Measurements from ENCODE around the gene UBE2Q2.
"Not testable (repeated sequence)": the region's sequence is repeated elsewhere in the genome, so short reads cannot be mapped to it uniquely, and the experiment has no call there.

UBE2Q2 gene

DNA sequence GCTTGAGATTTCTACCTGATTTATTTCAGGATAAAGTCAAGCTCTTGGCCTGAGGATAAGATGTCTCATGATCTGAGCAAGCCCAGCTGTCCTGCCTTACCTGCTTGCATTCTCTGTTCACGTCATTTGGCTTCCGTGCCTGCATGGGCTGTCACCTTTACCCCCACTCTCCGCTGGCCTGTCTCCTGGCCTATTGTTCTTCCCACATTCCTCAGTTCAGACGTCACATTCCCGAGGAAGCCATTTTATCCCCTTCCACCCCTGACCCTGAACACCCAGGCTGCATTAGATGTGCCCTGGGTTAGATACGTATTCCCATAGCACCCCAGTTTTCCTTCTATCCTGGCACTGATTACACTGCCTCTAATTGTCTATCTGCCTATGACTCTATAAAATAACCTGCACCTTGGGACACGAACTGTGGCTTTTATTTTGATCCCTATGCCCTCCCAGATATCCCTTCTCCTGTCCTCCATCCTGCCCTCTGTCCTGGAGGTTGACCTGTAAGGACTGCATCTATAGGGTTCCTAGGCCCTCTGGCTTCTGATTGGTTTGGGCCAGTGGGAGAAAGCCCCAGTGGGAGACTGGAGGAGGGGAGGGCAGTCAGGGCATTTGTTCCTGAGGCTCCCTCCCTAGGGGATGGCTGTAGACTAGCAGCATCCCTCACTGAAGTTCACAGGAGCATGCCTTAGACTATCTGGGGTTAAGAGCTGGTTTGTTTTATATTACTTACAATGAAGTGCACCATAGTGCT lies 19.2 kb upstream of the UBE2Q2 start:
- no peak for DNase-seq

DNA sequence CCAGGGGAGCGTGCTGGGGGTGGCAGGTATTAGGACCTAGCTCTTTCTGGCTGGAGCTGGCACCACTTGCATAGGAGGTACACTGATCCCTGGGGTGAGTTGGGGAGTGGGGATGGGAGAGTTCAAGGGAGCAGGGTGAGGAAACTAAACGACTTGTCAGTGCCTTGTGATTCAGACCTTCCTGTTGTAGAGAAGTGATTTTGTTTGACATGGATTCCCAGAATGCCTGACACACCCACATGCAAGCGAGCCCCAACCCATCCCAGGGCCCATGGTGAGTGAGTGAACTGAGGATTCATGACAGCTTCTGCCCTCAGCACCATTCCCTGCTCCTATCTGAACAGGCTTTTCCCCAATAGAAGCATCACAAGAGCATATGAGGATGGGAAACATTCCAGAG lies 15.6 kb upstream of the UBE2Q2 start:
- no peak for DNase-seq

DNA sequence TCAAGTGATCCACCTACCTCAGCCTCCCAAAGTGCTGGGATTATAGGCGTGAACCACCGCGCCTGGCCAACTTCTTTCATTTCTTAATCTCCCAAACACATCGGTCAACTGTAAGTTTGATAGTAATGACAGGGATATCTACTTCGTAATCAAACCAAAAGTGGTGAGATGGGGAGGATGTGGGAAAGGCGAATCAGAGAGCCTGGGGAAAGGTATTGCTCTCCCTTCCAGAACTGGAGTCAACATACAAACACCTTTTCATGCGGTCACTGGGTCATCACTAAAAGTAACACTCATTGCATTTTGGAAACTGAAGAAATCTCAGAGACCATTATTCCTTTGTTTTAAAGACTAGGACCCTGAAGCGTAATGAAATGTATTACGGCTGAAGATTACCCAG lies 14.8 kb upstream of the UBE2Q2 start:
- DNase-seq, result no peak

DNA sequence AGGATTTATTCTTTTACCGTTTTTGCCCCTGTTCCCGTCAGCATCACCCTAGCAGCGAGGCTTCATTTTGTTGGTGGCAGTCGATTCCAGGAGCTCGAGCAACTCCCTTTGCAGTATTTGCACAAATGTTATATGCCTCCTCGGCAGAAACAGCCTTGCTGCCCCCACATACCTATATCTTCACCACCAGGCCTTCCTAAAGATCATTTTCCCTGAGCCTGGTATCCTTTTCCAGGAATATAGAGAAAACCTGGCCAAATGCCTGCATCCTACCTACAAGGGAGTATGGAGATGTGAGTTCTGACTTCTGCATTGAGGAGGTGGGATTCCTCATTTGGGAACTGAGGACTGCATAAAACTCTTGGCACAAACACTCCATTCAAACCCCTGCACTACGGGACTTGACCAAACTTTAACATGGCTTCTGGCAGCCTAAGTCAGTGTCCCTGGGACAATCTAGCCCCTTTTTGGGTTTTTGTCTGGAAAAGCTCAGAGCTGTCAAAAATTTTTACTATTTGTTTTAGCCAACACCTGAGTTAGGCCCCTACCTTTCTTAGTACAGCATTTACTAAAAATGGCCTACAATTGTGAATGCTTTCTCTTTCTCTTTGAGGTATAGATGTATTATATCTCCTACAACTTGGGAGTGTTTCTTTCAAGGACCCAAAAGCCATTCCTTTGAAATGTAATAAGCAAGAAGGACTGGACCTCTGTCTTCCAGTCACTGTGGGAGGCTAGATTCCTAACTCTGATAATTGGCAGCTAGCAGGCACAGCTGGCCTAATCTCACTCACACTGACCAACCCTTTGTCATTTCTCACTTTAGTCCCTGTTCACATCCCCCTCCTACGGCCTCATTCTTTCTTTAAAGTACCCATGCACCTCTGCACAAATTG lies 12.1 kb upstream of the UBE2Q2 start:
- DNase-seq, result no peak

DNA sequence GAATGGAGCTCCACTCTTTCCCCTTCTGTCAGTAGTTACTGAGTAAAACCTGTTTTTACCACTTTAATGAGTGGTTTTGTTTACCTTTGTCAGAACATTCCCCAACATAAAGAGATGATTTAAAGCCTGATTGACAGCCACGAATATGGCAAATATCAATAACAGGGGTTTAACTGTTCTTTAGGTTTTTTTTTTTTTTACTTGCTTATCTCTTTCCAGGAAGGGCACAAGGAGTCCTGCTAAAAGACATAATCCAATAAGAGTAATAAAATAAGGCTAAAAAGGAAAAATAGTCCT lies 11.5 kb upstream of the UBE2Q2 start:
- DNase-seq, result no peak

DNA sequence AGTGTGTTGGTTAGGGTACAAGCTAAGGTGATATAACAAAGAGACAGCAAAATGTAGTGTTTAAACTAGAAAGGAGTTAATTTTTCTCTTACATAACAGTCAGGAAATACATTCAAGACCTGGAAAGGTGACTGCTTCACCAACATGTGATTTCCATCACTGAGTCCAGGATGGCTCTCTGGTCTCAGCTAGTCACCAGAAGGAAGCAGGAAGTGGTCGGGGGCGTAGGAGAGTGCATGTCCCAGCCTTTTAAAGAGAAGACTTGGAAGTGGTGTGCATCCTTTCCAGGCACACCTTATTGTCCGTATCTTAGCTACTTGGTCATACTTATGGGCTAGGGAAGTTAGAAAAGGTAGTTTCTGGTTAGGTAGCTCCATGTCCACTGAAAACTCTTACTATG lies 11.1 kb upstream of the UBE2Q2 start:
- DNase-seq, result no peak

DNA sequence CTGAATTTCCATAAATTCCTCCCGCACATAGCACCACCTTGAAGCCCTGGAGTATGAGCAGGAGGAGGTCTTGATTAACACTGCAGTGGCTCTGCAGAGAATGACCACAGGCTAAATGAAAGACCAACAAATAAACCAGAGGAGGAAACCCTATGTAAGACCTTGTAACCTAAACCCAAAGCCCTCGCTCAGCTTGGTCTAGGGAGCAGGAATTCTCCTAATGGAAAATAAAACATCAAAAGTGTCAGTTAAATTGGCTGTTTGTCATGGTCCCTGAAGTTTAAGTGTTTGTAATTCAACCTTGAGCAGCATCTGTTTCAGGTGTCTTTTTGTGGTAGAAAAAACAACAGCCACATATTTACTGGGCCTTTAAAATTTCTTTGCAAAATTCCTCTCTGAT lies 9.2 kb upstream of the UBE2Q2 start:
- DNase-seq, result no peak

DNA sequence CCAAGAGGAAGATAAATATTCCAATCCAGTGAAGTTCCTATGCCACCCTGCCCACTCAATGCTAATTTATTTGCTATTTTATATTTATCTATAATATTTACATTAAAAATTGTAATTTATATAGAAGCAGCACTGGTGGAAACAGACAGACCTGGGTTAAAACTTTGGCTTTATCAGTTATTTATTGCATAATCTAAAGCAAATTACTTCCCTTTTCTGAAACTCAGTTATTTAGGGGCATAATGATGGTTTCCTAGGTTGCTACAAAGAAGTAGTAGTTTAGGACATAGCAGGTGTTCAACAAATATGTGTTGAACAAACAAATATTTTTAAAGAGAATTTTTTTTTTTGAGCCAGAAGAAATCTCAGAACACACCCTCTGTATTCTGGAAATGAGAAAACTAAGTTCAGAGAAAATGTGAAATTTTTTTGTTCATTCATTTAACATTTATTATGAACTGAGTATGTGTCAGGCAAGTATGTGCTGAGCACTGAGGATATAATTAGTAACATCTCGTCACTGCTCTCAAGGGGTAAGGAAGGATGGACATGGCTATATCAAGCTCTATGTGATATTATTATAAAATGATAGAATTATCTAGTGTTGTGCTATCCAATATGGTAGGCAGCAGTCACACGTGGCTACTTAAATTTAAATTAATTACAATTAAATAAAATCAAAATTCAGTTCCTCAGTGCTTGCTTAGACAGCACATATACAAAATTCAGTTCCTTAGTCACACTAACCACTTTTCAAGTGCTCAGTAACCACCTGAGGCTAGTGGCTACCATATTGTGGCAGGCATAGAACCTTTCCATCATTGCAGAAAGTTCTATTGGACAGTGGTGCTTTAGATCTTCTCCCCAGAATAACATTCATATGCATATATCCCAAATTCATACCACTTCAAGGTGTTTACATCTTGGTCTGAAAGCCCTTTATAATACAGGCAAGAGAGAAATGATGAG lies 7.0 kb upstream of the UBE2Q2 start:
- DNase-seq, result no peak

DNA sequence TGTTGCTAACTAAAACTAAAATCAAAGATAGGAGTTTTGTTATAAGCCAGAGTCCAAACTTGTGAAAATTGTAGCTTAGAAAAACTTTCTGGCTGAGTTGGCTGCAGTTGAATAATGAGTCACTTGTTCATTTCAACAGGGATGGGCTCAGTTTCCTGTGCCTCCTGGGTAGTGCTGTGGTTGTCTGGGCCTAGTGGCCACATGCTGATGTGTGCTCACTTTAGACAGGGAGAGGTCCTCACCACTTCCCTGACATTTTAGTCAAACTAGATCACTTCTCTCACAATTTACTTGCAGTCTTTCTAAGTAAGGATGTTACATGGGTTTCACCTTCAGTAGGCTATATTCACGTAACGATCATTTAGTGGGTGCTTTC lies 6.3 kb upstream of the UBE2Q2 start:
- no peak for DNase-seq

DNA sequence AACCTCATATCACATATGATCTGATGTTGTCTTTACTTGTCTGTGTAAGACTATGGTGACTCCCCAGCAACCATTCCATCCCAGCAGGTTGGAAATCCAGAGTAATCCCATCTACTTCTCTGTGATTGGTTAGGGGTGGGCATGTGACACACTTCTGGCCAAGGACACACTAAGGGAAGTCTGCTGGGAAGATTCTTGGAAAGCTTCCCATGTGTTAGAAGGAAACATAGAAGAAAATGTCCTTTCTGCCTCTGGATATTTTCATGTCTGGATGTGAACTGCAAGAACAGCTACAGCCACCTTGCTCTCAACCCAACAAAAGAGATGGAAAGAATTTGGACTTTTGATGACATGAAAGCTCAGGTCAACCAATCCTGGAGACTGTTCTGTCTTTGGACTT lies 2.6 kb upstream of the UBE2Q2 start:
- peak in 2 of 58 donors; percentile 2 to 27 for DNase-seq

DNA sequence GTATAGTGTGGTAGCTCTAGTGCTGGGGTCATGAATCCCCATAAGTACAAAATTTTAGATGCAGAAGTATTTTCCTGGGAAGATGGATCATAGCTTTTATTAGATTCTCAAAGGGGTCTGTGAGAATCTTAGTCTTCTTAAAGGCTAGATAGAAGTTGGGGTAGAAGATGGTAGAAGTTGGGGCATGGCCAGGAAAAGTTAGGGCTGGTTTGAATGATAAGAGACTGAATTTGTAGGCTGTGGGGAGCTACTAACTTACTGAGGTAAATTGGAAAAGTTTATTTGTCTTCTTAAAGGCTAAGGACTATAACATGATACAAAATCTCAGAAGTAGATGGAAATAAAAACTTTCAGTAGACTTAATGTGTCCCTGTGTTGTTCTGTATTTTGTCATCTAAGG lies 1.6 kb upstream of the UBE2Q2 start:
- no peak for DNase-seq

DNA sequence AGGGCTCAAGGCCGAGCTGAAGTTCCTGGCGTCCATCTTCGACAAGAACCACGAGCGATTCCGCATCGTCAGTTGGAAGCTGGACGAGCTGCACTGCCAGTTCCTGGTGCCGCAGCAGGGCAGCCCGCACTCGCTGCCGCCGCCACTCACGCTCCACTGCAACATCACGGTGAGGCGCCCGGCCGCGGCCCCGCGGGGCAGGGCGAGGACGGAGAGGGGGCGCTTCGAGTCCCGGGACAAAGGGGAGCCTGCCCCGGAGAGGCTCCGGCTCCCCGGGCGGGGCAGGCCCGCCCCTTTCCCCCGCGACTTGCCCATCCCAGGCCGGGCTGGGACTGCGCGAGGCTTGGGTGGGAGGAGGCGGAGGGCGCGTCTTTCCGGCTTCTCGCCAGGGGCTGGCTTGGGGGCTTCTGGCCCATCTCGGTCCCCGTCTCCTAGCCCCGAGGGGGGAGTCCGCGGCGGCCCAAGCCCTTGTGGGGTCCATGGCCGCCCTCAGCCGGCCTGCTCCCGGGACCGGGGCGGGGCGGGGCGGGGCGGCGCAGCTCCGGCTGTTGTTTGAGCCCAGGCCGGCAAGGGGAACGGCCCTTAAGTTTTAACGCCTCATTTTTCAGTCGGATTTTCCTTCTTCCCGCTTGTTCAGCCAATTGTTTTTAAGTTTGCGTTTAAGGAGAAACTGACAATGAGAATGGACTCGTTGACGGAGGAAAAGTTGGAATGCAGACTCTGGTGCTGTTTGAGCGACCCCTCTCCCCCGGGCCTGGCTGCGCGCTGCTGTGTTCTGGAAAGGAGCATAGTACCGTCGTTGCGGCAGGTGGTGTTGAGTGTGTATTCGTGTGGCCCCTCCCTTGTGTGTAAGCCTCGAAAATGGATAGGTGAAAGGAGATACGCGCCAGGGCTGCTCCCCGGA lies 683 bp downstream of the UBE2Q2 start:
- peak in 44 of 58 donors; percentile 11 to 71 (median 43) for DNase-seq

DNA sequence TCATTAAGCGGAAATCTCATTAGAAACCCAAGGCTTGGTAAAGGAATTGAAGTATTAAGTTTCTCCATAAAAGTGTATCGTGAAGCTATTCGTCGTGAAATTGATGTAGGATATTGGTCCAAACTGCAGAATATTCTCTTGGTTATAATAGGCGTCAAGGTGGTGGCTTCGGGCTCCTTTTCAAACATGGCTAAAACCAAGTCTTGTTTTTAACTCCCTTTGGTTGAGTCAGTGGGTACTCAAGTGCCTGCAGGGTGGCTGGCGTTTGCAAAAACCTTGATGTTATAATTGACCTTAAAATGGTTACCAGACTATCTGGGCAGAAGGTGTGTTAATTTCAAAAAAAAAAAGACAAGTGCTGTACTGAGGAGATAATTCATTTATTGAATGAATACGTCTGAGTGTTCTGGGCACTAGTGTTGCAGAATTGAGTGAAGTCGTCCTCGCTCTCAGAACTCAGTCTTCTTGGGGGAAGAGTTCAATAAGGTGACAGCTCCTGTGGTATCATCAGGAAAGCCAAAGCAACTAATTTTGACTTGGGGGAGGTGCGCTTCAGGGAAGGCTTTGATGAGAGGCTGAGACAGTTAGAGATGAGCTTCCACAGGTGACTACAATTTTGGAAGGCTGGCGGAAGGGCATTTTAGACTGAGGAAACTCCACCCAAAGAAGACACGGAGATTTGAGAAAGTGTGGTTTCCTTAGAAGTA lies 1.5 kb downstream of the UBE2Q2 start:
- DNase-seq, result no peak

DNA sequence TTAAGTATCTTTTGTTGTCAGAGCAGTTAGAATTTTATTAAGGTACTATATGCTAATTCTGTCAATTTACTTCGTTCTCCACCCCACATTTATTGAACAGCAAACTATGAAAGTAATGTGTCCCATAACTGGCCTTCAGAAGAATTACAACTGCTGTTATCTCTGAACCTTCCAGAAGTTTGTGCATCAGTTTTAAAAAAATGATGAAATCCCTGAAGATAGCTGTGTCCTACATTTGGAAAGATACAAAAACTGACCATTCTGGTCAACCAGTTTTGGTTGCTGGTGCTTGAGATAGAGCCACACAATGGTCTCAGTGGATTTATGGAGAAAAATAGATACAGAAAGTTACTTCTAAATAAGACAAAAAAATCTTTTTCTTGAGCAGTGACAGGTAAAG lies 5.9 kb downstream of the UBE2Q2 start:
- no peak for DNase-seq

DNA sequence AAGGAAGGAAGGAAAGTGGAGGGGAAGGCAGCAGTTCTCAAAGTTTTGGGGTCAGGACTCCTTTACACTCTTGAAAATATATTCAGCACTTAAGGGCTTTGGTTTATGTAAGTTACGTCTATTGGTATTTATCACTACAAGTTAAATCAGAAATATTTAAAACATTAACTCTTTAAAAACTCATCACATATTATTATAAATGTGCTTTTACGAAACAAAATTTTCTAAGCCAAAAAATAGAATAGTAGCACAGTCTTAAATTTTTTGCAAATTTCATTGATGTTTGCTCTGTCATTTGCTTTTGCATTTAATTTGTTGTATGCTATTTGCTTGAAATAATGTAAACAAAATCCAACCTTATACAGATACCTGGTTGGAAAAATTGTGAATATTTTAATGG lies 7.5 kb downstream of the UBE2Q2 start:
- no peak for DNase-seq

DNA sequence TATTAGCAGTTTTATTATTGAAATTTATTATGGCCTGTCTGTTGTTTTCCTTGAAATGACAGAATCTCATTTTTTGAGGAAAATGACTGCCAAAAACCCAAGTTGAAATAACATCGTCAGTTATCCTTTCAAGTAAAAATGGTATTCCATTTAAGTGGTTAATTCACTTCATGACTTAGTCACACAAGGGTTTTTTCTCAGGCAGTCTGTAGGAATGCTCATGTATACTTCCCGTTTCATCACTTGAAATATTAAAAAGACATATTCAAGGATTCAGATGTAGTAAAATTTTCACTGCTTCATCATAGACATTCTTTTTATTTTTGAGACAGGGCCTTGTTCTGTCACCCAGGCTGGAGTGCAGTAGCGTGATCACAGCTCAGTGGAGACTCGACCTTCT lies 8.3 kb downstream of the UBE2Q2 start:
- DNase-seq, result not testable (repeated sequence)

DNA sequence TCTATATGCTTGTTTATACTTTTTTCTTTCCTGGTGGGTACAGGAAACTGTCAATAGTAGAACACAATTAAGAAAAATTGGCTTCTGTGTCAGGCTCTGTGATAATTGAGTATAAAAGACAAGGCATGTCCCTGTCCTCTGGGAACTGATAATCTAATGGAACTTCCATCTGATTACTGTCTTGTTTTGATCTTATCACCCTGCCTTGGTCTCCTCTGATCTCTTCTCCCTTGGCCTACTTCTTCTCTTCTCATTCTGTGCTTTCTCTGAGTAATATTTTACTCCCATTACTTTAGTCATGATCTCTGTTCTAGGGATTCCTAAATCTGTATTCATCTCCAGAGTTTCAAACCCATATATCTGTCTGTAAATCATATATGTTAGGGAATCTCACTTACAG lies 14.6 kb downstream of the UBE2Q2 start:
- no peak for DNase-seq

DNA sequence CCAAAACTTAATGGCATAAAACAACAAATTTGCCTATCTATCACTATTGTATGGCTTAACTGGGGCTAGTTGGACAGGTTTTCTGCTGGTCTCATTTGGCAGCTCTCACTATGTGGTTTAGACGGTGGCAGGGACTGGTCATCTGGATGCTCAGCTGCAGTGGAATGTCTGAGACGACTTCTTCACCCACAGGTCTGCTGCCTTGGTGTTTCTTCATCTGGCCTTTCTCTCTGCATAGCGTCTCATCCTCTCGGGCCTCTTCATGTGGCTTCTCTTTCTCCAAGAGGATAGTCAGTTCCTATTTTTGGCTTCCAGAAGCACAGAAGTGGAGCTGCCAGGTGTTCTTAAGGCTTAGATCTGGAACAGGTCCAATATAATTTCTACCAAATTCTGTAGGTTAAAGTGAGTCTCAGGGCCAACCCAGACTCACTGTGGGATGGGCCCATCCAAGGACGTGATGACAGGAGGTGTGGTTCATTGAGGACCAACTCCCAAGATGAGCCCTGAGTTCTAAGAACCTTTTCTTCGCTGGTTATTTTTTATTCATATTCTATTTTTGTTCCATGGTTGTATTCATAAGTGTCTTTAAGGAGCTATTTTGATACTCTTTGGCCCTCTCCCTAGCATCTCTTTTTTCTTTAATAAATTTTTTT lies 18.6 kb downstream of the UBE2Q2 start:
- no peak for DNase-seq

DNA sequence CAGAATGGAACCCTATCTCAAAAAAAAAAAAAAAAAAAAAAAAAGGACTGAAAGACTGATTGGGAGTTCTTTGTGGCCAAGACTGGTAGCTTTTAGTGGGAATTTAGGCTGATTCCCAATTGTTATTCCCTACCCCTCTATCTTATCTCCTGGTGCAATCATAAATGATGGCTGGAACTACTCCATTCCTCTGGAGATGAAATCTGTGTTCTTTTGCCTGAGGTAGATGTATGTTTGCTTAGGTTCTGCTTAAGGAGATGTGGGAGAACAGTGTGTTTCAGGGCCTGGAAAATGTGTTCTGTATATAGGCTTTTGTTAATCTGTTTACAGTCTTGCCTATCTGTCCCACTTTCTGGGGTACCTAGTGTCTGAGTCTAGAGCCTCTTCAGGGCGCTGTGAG lies 19.5 kb downstream of the UBE2Q2 start:
- no peak for DNase-seq

Measured in anterior cingulate cortex (tissue), 58 donors.